ENCODE results near the gene GSPT1. TPM values are rescaled to one million over a fixed set of nuclear protein-coding genes. Genes with fewer than 3 reads are reported as not detected.
A peak's percentile ranks its signal among the peaks of the same experiment; 100 is the strongest.

The GSPT1 gene
- total and polyA plus RNA-seq, 9 of the 15 experiments (the other 6 are each of a cell fraction or from before 2014, with no cell fraction given), result 63.8 to 269 (median 148) TPM

DNA sequence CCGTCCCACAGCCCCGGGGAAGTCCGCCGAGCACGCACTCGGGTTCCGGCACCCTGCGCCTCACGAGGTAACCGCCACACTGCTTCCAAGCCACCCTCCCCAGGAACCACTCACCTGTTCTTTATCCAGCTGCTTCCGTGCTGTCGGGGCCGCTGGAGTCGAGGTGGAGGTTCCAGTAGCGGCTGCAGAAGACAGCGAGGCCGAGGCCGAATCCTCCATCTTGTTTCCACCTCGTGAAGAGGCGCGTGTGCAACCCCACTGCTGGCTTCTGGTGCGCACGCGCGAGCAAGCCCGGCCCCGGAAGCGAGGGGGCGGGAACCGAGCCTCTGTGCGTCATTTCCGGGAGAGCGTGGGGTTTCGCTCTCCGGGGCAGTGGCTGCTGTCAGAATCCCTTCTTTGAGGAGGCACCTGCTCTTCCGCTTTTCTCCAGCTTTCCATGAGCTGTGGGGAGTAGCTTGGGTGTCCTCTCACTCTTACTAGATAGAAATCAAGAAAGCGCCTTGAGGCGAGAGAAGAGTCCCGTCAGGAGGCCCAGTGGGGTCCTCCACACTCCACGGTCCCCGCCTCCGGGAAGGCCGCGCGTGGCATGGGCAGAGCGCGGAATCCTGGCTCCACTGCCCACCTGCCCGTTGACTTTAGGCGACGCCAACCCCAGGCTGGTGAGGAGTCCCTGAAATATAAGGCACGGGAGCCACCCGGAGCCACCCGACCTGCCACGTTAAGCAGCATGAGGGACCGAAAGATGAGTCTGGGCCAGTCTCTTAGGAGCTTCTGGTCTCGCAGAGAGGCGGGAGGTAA lies 64.3 kb downstream of the GSPT1 start, which contains the start of gene RSL1D1 (continued):
- TF ChIP-seq NONO (IDR thresholded peaks at IDR 0.05; ENCODE audit: low read depth in 2 of 2, low read length in 1 of 2) (0 out of 4 replicates have a peak, but pooled peaks of 1 of the 2 experiments have one; percentile 16), RNF2 (IDR thresholded peaks at IDR 0.05) (peak; percentile 49; the same call in 1 of the 2 replicates), SP2 (IDR thresholded peaks at IDR 0.05; ENCODE audit: extremely low read depth, low read depth, low read length, poor library complexity, severe bottlenecking) (peak; percentile 47), C11orf30 (IDR thresholded peaks at IDR 0.05; ENCODE audit: low read depth) (peak; percentile 58), ZFX (CRISPR knock-in tag; IDR thresholded peaks at IDR 0.05) (peak; percentile 86), FOSL1 (tag; conservative IDR thresholded peaks at IDR 0.05) (0 out of 2 replicates have a peak, but pooled peaks have one; percentile 19), CBX1 (IDR thresholded peaks at IDR 0.05; ENCODE audit: low read depth) (0 out of 2 replicates have a peak, but pooled peaks have one; percentile 17), FOXK2 (conservative IDR thresholded peaks at IDR 0.05 in 1 of 2, IDR thresholded peaks at IDR 0.05 in 1 of 2; ENCODE audit: low read depth in 2 of 2) (peak; percentile 93 to 95), ETV1 (tag; conservative IDR thresholded peaks at IDR 0.05; ENCODE audit: low read depth) (0 out of 2 replicates have a peak, but pooled peaks have one; percentile 14), YY1 (IDR thresholded peaks at IDR 0.05; ENCODE audit: borderline replicate concordance in 1 of 3, control insufficient read depth in 1 of 3, extremely low read depth in 1 of 3, insufficient read depth in 3 of 3, insufficient read length in 1 of 3, insufficient replicate concordance in 2 of 3, low read depth in 1 of 3, low read length in 2 of 3) (peak; percentile 89 to 94 (median 93)), HDAC1 (IDR thresholded peaks at IDR 0.05) (peak in 1 of 2 experiments; percentile 97; a peak in 2 of 4 replicates), ASH1L (IDR thresholded peaks at IDR 0.05; ENCODE audit: borderline replicate concordance, low read depth, partially characterized antibody) (no peak), KDM5B (IDR thresholded peaks at IDR 0.05; ENCODE audit: insufficient replicate concordance, low read depth, low read length) (peak; percentile 84)
- TF ChIP-seq, protein P1, sequence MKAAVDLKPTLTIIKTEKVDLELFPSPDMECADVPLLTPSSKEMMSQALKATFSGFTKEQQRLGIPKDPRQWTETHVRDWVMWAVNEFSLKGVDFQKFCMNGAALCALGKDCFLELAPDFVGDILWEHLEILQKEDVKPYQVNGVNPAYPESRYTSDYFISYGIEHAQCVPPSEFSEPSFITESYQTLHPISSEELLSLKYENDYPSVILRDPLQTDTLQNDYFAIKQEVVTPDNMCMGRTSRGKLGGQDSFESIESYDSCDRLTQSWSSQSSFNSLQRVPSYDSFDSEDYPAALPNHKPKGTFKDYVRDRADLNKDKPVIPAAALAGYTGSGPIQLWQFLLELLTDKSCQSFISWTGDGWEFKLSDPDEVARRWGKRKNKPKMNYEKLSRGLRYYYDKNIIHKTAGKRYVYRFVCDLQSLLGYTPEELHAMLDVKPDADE (conservative IDR thresholded peaks at IDR 0.05; ENCODE audit: control insufficient read depth, low read depth, low read length), result peak; percentile 52; the same call in 1 of the 2 replicates
- TF ChIP-seq, protein P2, sequence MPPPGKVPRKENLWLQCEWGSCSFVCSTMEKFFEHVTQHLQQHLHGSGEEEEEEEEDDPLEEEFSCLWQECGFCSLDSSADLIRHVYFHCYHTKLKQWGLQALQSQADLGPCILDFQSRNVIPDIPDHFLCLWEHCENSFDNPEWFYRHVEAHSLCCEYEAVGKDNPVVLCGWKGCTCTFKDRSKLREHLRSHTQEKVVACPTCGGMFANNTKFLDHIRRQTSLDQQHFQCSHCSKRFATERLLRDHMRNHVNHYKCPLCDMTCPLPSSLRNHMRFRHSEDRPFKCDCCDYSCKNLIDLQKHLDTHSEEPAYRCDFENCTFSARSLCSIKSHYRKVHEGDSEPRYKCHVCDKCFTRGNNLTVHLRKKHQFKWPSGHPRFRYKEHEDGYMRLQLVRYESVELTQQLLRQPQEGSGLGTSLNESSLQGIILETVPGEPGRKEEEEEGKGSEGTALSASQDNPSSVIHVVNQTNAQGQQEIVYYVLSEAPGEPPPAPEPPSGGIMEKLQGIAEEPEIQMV (tag; conservative IDR thresholded peaks at IDR 0.05; ENCODE audit: low read depth), result no peak
- TF ChIP-seq, protein P3, sequence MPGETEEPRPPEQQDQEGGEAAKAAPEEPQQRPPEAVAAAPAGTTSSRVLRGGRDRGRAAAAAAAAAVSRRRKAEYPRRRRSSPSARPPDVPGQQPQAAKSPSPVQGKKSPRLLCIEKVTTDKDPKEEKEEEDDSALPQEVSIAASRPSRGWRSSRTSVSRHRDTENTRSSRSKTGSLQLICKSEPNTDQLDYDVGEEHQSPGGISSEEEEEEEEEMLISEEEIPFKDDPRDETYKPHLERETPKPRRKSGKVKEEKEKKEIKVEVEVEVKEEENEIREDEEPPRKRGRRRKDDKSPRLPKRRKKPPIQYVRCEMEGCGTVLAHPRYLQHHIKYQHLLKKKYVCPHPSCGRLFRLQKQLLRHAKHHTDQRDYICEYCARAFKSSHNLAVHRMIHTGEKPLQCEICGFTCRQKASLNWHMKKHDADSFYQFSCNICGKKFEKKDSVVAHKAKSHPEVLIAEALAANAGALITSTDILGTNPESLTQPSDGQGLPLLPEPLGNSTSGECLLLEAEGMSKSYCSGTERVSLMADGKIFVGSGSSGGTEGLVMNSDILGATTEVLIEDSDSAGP (CRISPR knock-in tag; IDR thresholded peaks at IDR 0.05), result no peak
- TF ChIP-seq, protein P4, sequence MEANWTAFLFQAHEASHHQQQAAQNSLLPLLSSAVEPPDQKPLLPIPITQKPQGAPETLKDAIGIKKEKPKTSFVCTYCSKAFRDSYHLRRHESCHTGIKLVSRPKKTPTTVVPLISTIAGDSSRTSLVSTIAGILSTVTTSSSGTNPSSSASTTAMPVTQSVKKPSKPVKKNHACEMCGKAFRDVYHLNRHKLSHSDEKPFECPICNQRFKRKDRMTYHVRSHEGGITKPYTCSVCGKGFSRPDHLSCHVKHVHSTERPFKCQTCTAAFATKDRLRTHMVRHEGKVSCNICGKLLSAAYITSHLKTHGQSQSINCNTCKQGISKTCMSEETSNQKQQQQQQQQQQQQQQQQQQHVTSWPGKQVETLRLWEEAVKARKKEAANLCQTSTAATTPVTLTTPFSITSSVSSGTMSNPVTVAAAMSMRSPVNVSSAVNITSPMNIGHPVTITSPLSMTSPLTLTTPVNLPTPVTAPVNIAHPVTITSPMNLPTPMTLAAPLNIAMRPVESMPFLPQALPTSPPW (CRISPR knock-in tag; IDR thresholded peaks at IDR 0.05), result peak; percentile 64

Measured in K562 (cell line).